ENCODE results near the gene ITPK1. TPM values are rescaled to one million over a fixed set of nuclear protein-coding genes. Genes with fewer than 3 reads are reported as not detected.

The ITPK1 gene
- total RNA-seq, 1 donor = 59.8 TPM

DNA sequence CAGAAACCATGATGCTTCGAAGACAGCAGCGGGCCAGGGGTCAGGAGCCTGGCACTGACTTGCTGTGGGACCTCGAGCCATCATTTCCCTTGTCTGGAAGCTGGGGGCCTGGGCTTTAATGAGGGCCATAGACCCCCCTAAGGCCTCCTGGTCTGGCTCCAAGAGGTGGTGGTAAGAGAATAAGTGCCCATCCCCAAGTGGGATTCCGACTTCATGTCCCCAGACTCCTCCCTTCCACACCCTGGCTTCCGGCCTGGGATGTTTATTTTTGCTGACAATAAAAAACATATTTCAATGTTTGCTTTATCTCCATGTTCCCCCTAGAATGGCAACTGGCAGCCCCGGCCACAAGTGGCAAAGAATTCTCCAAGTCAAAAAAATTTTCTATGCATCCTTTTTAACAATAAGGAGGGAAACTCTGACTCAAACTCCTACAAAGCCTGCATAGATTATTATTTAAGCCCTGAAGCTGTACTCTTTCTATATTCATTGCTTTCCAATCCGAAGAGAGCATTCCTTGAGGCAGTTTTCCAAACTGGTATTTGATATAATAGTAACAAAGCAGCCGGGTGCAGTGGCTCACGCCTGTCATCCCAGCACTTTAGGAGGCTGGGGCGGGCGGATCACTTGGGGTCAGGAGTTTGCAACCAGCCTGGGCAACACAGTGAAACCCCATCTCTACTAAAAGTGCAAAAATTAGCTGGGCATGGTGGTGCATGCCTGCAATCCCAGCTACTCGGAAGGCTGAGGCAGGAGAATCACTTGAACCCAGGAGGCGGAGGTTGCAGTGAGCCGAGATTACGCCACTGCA is 84.0 kb downstream of the ITPK1 start:
- no peak for DNase-seq (ENCODE audit: low read depth in 2 of 3, low spot score in 2 of 3)

DNA sequence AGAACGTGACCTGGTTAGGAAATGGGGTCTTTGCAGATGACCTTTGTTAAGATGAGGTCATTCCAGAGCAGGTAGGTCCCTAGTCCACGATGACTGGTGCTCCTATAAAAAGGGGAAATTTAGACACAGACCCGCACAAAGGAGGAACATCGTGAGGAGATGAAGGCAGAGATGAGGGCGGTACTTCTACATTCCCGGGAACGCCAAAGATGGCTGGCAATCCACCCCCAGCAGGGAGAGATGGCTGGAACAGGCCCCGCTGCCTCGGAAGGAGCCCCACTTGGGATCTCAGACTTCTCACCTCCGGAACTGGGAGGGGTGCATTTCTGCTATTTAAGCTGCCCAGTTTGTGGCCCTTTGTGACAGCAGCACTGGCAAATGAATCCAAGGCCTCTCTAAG is 85.0 kb downstream of the ITPK1 start:
- DNase-seq (ENCODE audit: low read depth in 2 of 3, low spot score in 2 of 3) = no peak

DNA sequence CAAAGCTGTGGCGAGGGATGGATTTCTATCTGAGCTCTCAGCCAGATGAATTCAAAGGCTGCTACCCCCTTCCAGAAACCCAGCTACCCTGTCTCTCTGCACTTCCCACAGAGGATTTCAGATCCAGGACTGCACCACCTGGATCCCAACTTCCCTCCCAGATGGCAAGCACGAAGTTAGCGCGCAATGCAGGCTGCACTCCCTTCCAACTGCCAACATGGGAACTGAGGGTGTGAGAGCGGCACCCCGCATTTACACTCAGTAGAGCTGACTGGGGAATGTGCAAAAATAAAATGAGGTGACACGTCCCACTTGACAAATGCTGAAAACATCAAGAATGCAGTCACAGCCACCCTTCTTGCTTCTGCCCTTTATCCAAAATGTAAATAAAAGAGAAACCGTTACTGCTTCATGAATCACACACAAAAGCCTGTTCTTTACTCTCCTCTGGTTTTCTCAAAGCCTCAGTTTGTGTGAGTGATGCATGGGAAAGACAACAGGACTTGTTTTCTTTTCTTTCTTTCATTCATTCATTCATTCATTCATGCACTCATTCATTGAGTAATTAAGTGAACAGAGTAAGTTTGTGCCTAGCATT is 85.7 kb downstream of the ITPK1 start:
- DNase-seq (ENCODE audit: low read depth in 2 of 3, low spot score in 2 of 3) = no peak

DNA sequence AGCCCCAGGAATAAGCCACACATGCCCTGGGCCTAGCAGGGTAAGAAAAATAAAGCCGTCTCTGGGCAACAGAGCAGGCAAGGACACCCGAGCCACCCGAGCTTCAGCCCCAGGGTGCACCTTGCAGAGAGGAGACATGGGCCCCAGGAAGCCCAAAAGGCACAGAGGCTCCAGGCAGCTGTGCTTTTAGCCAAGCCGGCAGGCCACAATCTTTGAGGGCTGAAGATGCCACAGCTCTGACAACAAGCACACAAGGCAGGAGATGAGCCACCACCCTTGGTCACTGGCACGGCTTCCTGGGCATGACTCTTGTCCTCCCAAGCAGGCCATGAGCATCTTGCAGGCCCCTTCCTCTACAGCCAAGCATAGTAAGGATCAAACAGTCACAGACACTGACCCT is 86.3 kb downstream of the ITPK1 start:
- DNase-seq (ENCODE audit: low read depth in 2 of 3, low spot score in 2 of 3) = no peak

DNA sequence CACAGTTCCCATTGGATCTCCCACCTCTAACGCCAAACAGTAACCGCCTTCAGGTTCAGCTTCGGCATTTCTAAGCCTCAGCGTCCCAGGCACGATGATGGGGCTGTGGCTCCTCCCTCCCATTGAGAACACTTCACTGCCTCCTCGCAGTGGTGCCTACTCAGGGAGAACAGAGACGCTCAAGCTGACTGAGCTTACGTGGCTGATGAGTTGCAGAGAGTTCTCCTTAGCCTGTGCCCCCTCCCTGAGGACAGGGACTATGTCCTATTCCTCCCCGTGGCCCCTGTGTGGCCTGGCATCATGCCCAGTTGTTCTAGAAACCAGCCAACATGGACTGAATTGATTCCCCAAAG is 87.0 kb downstream of the ITPK1 start:
- DNase-seq (ENCODE audit: low read depth in 2 of 3, low spot score in 2 of 3) = no peak

DNA sequence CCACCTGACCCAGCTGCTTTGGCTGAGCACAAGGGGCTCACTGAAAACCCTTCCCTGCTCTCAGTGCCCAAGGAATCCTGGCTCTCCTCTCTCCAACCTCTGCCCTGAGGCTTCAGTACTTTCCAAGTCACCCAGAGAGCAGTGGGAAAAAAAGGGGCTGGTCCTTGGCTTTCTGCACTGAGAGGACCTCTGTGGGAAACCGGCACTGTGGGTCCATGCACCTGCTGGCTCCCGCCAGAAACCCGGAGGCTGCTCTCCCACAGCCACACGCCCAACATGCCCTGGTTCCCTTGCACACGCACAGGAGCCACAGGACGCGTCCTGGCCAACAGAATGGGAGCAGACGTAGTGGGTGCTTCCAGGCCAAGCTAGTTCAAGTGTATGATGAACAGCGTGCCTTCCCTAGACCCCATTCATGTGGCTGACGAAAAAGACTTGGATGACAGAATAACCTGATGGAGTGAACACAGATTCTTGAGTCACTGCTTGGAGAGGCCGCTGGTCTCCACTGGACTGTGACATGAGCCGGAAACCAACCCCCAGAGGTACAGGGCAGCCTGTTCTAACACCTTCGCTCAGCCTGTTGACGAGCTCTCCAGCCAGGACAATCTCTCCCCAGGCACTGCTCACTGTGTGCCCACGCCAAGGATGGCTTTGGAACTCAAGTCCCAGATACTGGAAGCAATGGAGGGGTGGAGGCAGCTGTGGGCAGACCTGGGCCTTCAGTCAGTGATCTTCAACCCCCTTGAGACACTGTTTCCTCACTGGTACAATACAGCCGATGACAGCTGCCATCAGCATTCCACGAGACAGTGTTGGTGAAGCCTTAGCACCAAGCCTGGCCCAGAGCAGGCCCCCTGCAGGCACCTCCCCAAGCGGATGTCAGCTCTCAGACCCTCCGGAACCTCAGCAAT is 87.7 kb downstream of the ITPK1 start:
- no peak for DNase-seq (ENCODE audit: low read depth in 2 of 3, low spot score in 2 of 3)

DNA sequence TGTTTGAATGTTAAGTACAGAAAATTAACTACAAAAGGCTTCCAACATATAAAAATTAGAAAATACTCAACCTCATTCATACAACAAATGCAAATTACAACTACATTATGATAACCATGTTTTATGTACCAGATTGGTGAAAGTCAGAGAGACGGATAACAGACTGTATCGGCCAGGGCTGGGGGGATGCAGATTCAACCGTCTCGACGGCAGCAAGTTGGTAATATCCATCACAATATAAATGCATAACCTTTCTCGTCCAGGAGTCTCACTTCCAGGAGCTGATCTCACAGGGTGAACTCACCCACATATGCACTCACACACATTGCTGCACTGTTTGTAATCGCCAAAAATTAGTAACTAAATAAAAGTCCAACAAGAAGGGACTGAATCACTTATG is 89.4 kb downstream of the ITPK1 start:
- DNase-seq (ENCODE audit: low read depth in 2 of 3, low spot score in 2 of 3) = no peak

DNA sequence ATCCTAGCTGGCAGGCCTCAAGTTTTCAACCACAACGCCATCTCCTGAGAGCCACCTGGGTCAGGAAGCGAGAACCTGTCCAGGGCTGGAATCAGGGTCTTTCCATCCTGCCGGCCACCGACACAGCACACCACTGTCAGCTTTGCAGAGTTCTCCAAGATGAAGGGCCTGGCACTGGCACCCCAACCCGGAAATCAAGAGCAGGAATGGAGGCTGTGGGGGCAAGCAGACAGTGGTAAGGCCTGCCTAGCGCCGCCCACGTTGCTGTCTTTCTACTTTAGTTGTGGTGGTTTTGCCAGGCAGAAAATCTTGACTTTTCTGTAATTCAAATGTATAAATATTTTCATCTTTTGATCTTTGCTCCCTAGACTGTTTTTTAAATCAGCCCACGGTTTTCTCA is 90.7 kb downstream of the ITPK1 start:
- no peak for DNase-seq (ENCODE audit: low read depth in 2 of 3, low spot score in 2 of 3)

DNA sequence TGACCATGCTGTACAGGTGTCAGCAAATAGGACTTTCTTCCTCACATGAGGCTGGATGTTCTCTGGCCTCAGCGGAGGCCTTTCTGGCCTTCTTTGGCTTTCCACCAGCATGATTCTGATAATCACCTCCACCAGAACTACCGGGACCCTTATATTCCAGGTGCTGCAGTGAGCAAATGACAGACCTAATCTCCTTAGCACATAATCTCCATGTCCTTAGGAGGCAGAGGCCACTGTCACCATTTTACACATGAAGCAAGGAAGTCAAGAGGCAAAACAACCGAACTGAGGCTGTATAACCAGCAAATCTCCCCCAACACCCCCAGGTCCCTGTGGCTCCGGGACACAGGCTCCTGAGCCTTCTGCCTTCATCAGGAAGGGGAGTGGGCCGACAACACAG is 91.2 kb downstream of the ITPK1 start:
- DNase-seq (ENCODE audit: low read depth in 2 of 3, low spot score in 2 of 3) = no peak

DNA sequence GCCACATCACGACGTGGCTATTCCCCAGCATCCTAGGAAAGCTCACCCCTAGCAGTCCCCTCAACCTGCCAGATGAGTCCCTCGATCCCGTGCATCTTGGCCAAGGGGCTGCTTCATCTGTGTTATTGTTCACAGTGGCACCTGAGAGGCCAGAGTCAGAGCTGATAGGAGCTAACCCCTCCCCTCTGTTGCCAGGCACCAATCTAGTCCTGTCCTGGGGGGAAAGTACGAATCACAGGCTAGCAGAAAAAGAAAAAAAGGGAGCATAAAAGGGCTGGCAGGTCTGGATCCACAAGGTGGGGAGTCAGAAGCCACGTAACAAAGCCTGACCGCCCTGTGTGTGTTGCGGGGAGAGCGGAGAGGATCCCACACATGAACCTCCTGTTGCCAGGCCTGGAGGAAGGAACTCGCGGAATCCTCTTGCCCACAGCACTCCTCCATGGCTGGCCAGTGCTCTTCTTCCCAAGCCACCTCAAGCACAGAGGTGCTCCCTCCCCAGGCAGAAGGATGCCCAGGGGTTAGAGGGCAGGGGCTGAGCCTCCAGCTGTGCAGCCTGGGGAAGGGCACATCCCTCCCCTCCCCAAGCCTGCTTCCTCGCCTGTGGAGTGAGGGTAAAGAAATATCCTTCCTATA is 91.8 kb downstream of the ITPK1 start:
- DNase-seq (ENCODE audit: low read depth in 2 of 3, low spot score in 2 of 3) = no peak

DNA sequence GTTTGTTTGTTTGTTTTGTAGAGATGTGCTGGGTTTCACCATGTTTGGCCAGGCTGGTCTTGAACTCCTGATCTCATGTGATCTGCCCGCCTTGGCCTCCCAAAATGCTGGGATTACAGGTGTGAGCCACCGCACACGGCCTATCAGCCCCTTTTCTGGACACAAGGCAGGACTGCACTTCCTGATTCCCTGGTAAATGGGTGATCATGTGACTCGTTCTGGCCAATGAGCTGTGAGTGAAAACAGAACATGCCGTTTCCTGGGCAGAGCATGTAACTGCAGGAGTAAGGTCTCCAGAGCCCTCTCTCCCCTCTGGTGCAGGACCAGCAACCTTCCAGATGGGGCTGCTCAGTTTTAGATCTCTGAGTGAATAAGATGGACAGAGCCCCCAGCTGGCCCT is 92.7 kb downstream of the ITPK1 start:
- DNase-seq (ENCODE audit: low read depth in 2 of 3, low spot score in 2 of 3) = peak in 1 of 3 donors; percentile 16

DNA sequence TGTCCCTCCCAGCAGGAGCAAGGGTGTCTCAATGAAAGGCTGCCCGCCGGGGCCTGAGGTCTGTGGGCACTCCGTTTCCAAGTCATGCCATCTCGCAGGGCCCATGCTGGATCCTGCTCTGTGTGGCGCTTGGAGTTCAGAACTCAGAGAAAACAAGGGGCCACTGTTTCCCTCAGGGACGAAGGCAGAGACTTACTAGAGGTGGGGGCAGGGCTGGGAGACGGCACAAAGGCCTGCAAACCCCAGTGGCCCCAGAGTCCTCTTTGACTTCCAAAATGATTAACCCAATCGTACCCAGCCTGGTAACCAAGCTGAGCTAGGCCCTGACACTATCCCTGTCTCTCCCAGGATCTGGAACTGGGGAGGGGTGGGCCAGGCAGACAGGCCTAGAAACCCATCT is 95.8 kb downstream of the ITPK1 start:
- no peak for DNase-seq (ENCODE audit: low read depth in 2 of 3, low spot score in 2 of 3)

DNA sequence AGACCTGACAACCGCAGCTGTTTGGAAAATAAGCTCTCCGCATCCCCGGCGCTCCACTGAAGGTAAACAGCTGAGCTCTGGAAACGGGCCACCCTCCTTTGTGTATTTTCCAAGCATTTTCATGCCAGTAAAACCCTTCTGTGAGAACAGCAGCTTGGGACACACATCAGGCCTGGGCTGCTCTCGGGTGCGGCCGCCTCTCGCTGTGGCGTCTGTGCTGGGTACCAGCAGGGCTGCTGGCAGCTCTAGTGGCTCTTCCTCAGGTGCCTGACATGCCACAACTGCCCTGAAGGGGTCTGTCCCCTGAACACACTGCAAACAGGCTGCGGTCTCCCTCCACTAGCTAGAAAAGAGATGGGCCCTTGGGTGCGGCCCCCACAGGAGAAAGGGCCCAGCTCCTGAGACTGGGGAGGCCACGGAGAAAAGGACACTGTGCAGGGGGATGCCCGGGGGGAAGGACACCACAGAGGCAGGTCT is 96.3 kb downstream of the ITPK1 start:
- no peak for DNase-seq (ENCODE audit: low read depth in 2 of 3, low spot score in 2 of 3)

DNA sequence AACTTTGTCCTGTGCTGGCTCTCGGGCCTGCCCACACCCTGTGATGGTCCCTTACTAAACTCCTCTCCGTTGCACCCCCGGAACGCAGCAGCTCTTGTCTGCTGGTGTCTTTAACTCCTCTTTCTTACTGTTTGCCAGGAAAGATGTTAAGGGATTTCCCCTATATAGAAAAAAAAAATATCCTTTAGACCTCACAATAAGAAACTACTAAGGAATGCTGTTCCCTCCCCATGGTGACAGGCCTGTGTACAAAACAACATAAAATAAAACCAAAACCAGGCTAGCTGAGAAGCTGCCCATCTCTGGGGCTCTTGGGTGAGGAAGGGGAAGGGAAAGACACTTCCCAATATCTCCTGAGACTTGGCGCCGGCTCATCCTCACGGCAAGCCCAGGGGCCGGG is 97.4 kb downstream of the ITPK1 start:
- no peak for DNase-seq (ENCODE audit: low read depth in 2 of 3, low spot score in 2 of 3)

DNA sequence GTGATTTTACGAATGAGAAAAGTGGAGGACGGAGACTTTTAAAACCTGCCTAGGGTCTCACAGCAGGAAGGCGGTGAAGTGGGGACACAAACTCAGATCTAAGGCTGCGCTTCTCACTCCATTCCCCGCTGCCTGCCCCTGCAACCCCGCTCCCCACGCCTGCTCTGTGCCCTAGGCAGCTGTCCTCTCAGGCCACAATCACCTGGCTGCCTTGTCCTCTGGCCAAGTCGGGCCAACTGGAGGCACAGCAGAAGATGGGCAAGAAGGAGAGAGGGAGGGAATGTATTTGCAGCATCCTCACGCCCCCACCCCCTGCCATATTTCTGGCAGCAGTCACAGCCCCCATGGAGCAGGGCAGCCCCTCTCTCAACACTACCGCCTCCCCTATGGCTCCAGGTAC is 97.8 kb downstream of the ITPK1 start:
- no peak for DNase-seq (ENCODE audit: low read depth in 2 of 3, low spot score in 2 of 3)

DNA sequence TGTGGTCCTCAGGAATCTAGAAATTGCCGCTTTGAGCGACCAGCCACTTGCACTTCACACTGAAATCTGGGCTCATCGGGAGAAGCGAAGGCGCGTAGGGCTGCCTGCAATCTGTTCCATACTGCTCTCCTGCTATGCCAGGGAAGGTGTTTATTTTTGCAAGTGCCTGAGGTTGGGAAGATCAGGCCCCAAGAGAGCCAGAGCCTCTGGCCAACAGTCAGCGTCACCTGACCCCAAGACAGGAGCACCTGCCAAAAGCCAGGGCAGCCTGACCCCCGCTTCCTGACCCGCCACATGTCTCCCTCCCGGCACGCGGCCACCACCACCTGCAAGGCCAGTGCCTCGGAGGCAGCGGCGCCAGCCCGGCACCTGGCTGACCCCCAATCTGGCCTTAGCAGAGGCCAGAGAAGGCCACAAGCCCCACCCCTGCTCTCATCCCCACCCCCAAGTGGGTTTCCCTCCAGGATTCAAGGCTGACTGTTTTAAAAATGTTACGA is 98.4 kb downstream of the ITPK1 start:
- no peak for DNase-seq (ENCODE audit: low read depth in 2 of 3, low spot score in 2 of 3)

DNA sequence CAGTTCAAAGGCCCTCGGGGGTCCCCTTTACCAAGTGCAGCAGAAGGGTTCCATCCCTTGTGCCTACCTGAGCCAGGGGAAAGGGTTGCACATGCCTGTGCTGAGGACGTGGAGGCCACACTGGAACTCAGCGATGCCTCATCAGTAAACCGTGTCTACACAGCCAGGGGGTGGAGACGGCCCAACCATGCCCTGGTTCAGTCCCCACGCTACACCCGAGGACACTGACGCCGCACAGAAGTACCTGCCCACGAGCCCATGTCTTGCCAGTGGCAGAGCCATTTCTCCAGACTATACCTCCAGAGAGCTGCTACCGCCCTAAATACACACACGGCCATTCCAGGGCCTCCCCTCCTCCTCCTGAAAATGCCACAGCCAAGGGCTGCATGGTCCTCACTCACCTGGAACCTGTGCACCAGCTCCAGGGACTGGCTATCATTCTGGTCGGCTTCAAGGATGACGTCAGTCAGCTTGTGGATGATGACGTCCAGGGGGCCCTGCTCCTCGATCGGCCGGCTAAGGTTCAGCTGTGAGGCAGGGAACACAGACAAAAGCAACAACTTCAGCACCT is 99.4 kb downstream of the ITPK1 start:
- DNase-seq (ENCODE audit: low read depth in 2 of 3, low spot score in 2 of 3) = no peak

DNA sequence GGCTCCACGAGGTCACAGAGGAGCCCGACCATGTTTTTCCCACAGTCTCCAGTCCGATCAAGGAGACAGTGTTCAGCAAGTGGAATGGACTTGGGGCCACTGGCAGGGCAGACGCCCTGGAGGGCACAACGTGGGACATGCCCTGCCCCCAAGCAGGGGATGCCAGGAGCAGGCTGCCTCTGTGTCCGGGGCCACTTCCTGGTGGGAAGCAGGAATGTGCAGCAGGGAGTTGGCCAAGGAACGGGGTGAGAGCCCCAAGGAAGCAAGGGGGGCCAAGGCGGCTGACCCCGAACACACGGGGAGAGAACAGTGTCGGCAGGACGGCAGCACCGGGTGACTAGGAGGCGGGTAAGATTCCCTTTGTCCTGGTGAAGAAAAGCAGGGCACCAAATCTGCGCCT is 100.2 kb downstream of the ITPK1 start:
- DNase-seq (ENCODE audit: low read depth in 2 of 3, low spot score in 2 of 3) = no peak

DNA sequence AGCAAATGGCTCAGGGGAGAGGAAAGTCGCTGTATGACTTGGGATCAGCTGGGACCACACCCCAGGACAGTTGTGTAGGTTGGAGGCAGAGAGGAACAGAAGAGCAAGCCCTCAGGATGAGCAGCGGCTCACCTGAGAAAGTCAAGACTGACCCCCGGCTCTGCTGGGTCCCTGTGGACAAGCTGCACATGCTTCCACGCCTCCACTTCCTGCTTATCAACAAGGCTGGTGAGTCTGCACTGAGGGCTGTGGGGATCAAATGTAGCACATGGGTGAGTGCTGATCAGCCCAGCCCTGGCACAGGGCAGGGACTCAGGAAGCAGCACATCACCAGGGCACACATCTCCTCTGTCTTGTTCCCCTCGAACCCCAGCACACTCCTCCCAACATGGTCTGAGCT is 100.7 kb downstream of the ITPK1 start:
- no peak for DNase-seq (ENCODE audit: low read depth in 2 of 3, low spot score in 2 of 3)

All from hematopoietic multipotent progenitor cell (in vitro differentiated cells).